Measurements from ENCODE around the gene TCTN2. TPM values are rescaled to one million over a fixed set of nuclear protein-coding genes. Genes with fewer than 3 reads are reported as not detected.

TCTN2 gene
- total RNA-seq, 1 donor from 2014 or later, result 16.8 TPM

DNA sequence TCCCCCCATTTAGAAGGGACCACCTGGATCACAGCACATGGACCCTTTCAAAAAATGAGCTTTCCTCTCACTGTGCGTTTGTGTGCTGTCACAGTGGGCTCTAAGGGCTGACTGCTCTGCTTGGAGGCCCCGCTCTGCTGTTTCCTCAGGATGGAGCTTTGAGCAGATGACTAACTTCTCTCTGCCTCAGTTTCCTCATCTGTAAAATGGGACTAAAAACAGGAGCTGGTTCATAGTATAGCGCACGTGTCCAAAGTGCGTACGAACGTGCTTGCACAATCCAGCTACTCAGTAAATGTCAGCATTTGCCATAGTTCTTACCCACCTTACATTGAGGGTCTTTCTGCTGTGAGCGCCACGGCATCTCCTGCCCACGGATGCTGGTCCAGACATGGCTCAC, 78.4 kb downstream of the TCTN2 start:
- no peak for TF ChIP-seq CTCF (IDR thresholded peaks at IDR 0.05; ENCODE audit: unreplicated experiment)
- Mint-ChIP-seq H3K4me1 (no peaks in the 10 kb centered on the region), H3K27ac (no peak overlapping the region), H3K4me3 (no peak overlapping the region), H3K9me3 (no peaks in the 10 kb centered on the region), H3K36me3 (peaks cover 24% of the 10 kb centered on the region), H3K27me3 (ENCODE audit: low read depth) (no peaks in the 10 kb centered on the region)
- no peak for DNase-seq (ENCODE audit: low spot score in 2 of 2, unreplicated experiment in 2 of 2)

- Mint-ChIP-seq H3K4me1 (no peaks in the 10 kb centered on the region), H3K9me3 (no peaks in the 10 kb centered on the region), H3K4me3 (no peak overlapping the region), H3K27ac (no peak overlapping the region), H3K27me3 (ENCODE audit: low read depth) (no peaks in the 10 kb centered on the region), H3K36me3 (peaks cover 28% of the 10 kb centered on the region)
- no peak for DNase-seq (ENCODE audit: low spot score in 2 of 2, unreplicated experiment in 2 of 2)
- TF ChIP-seq CTCF (IDR thresholded peaks at IDR 0.05; ENCODE audit: unreplicated experiment), result no peak
Measured at GRCh38 chr12:123750159-123750656, 79.3 kb downstream of the TCTN2 start.

- Mint-ChIP-seq H3K27ac (no peak overlapping the region), H3K9me3 (no peaks in the 10 kb centered on the region), H3K36me3 (peaks cover 27% of the 10 kb centered on the region), H3K27me3 (ENCODE audit: low read depth) (no peaks in the 10 kb centered on the region), H3K4me1 (no peaks in the 10 kb centered on the region), H3K4me3 (no peak overlapping the region)
- no peak for TF ChIP-seq CTCF (IDR thresholded peaks at IDR 0.05; ENCODE audit: unreplicated experiment)
- DNase-seq (ENCODE audit: low spot score in 2 of 2, unreplicated experiment in 2 of 2), result no peak
Measured at GRCh38 chr12:123752046-123752445, 81.1 kb downstream of the TCTN2 start.

GRCh38 chr12:123754041-123754772, 83.3 kb downstream of the TCTN2 start:
- TF ChIP-seq CTCF (IDR thresholded peaks at IDR 0.05; ENCODE audit: unreplicated experiment), result no peak
- no peak overlapping the region for H3K4me3 Mint-ChIP-seq
- H3K27ac Mint-ChIP-seq, result no peak overlapping the region
- H3K36me3 Mint-ChIP-seq, result peaks cover 23% of the 10 kb centered on the region
- H3K9me3 Mint-ChIP-seq, result no peaks in the 10 kb centered on the region
- no peaks in the 10 kb centered on the region for H3K4me1 Mint-ChIP-seq
- H3K27me3 Mint-ChIP-seq (ENCODE audit: low read depth), result no peaks in the 10 kb centered on the region
- DNase-seq (ENCODE audit: low spot score in 2 of 2, unreplicated experiment in 2 of 2), result no peak

GRCh38 chr12:123757561-123757960, 86.6 kb downstream of the TCTN2 start:
- no peak for TF ChIP-seq CTCF (IDR thresholded peaks at IDR 0.05; ENCODE audit: unreplicated experiment)
- no peak overlapping the region for H3K27ac Mint-ChIP-seq
- DNase-seq (ENCODE audit: low spot score in 2 of 2, unreplicated experiment in 2 of 2), result no peak
- peaks cover 2% of the 10 kb centered on the region for H3K4me1 Mint-ChIP-seq
- H3K27me3 Mint-ChIP-seq (ENCODE audit: low read depth), result peaks cover 10% of the 10 kb centered on the region
- no peaks in the 10 kb centered on the region for H3K9me3 Mint-ChIP-seq
- H3K36me3 Mint-ChIP-seq, result peaks cover 13% of the 10 kb centered on the region
- H3K4me3 Mint-ChIP-seq, result no peak overlapping the region

Other genes with a start within 250 kb of the TCTN2 start
- 2.4 TPM in 3 replicates for gene RILPL2, start 234.4 kb upstream of the TCTN2 start, total RNA-seq
- gene SNRNP35, start 213.0 kb upstream of the TCTN2 start, total RNA-seq, result 25.0 to 27.7 TPM (median 25.8 TPM) in 3 replicates
- 40.9 to 49.5 TPM (median 45.4 TPM) in 3 replicates for gene RILPL1, start 137.4 kb upstream of the TCTN2 start, total RNA-seq
- 154 to 159 TPM (median 159 TPM) in 3 replicates for gene TMED2, start 86.6 kb upstream of the TCTN2 start, total RNA-seq
- gene DDX55, start 69.0 kb upstream of the TCTN2 start, total RNA-seq, result 28.9 to 32.8 TPM (median 30.9 TPM) in 3 replicates
- gene EIF2B1, start 37.4 kb upstream of the TCTN2 start, total RNA-seq, result 45.9 to 51.4 TPM (median 50.0 TPM) in 3 replicates
- gene GTF2H3, start 37.3 kb upstream of the TCTN2 start, total RNA-seq, result 36.1 to 38.7 TPM (median 36.4 TPM) in 3 replicates
- gene ATP6V0A2, start 41.2 kb downstream of the TCTN2 start, total RNA-seq, result 36.3 to 40.0 TPM (median 38.1 TPM) in 3 replicates
- gene DNAH10, start 91.2 kb downstream of the TCTN2 start, total RNA-seq, result 2.0 to 2.7 TPM (median 2.5 TPM) in 3 replicates